SH-SY5Y (cell line): ENCODE results near the gene LILRB1.

ENCODE experiments used
- GATA2 ChIP-seq: IDR thresholded peaks from 2 replicates; pipeline ENCODE4 v1.6.1; 2011; ENCODE audit warnings: mild to moderate bottlenecking, low read depth, low read length
- GATA3 ChIP-seq: IDR thresholded peaks from 2 replicates; pipeline ENCODE4 v1.6.1; 2011; ENCODE audit warnings: low read depth, mild to moderate bottlenecking, low read length, moderate library complexity

GRCh38 chr19:54608205-54608604 lies 22.1 kb upstream of the LILRB1 start:
- TF ChIP-seq GATA2 (no peak), GATA3 (no peak)
